ENCODE data around the gene SERF1B. TPM values are rescaled to one million over a fixed set of nuclear protein-coding genes. Genes with fewer than 3 reads are reported as not detected.
"Not testable (repeated sequence)": the region's sequence is repeated elsewhere in the genome, so short reads cannot be mapped to it uniquely, and the experiment has no call there.

The SERF1B gene
- 10 to 100 TPM; 15.8 to 39.1 (median 21.0) TPM for total RNA-seq
- 10 to 100 TPM; 31.5 to 45.1 (median 33.2) TPM for polyA plus RNA-seq
- long read RNA-seq, donor 1, transcript SERF1B-202 (3 exons, 703 nt), result major isoform, 10 of 27 reads
- long read RNA-seq, donor 1, transcript SERF1B-201 (3 exons, 1,889 nt), result minor isoform, 7 of 27 reads
- long read RNA-seq, donor 1, partial matches to known transcripts, result 7 of 27 reads
- long read RNA-seq, donor 1, other reads (novel, unspliced or antisense), result 0 of 27 reads
- long read RNA-seq, donor 2, transcript SERF1B-202 (3 exons, 703 nt), result major isoform, 5 of 10 reads
- long read RNA-seq, donor 2, partial matches to known transcripts, result 0 of 10 reads
- long read RNA-seq, donor 2, other reads (novel, unspliced or antisense), result 0 of 10 reads

DNA sequence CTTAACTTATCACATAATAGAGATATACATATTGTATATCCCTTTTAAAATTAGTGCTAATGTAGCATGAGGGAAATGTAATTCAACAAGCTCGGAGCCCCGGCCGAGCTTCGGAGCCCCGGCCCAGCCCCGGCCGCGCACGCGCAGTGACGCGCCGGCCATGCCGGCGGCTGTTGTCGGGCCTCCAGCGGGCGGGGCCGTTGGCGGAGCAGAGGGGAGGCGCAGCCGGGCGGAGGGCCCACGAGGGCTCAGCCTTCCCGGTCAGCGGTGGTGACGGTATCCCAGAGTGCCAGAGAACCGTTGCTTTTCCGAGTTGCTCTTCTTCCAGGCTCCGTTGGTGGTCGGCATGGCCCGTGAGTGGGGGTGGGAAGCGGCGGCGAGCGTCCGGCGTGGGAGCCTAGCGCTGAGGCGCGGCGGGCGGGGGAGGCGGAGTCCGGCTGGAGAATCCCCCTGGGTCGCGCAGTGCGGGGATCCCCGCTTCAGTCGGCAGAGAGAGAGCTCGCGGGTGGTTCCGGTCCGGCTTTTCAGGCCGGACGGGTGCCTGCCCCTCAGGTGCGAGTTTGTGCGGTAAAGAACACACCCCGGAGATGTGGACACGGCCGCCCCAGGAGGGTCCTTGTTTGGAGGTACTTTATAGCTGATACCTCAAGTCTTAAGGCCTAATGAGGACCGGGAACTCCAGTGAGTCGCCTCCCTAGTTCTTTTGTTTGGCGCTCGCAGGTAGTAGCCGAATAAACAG lies at the start of gene SERF1B:
SERF1B (plus strand) TSS at position 146 of the 739 bp plus-strand sequence; CDS start at position 347, 201 bp downstream.
- H3K36me3 ChIP-seq; H3K9me3 ChIP-seq; H3K4me1 ChIP-seq; H3K27ac ChIP-seq; H3K4me3 ChIP-seq; DNase-seq; intact Hi-C loops (cut with DNase I; ENCODE audit: low total_unique reads); H3K27me3 ChIP-seq (replicated peaks in 1 of 7): not testable (repeated sequence)
- no CpG with 5 or more reads among the region's 66 CpGs for WGBS, 5 donors

DNA sequence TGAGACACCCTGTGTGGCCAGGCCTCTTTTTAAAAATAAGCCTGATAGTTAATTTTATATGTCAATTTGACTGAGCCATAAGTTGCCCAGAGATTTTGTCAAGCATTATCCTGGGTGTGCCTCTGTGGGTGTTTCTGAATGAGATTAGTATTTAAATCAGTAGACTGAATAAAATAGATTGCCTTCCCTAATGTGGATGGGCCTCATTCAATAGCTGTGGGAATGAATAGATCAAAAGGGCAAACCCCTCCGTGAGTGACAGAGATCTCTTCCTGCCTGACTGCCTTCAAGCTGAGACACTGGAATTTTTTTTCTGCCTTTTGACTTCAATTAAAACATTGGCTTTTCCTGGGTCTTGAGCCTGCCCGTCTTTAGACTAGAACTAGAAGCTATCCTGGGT lies 33.3 kb upstream of the SERF1B start:
- intact Hi-C loops (cut with DNase I; ENCODE audit: low total_unique reads); H3K36me3 ChIP-seq; H3K4me3 ChIP-seq; H3K27ac ChIP-seq; H3K4me1 ChIP-seq; H3K9me3 ChIP-seq; H3K27me3 ChIP-seq (replicated peaks in 1 of 7); DNase-seq: not testable (repeated sequence)
- no CpG with 5 or more reads among the region's 2 CpGs for WGBS, 5 donors

DNA sequence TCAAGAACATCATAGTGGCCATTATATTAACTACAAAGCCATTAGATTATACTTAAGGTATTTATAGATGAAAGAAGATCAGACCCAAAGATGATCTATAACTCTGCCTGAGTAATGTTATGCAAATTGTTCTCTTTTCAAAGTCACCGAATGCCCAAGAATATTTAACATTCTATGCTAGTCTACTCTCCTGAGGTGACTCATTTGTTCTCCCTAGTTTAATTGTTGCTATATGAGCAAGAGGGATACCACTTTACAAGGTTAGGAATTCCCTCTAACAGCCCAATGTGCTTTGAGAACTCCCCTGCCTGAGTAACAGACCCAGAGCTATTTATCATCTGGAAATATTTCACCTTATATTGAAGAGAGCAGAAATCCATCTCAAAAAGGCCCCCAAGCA lies 29.5 kb upstream of the SERF1B start:
- H3K9me3 ChIP-seq; H3K4me3 ChIP-seq; intact Hi-C loops (cut with DNase I; ENCODE audit: low total_unique reads); H3K27me3 ChIP-seq (replicated peaks in 1 of 7); H3K36me3 ChIP-seq; DNase-seq; H3K4me1 ChIP-seq; H3K27ac ChIP-seq: not testable (repeated sequence)
- no CpG with 5 or more reads among the region's 1 CpG for WGBS, 5 donors

DNA sequence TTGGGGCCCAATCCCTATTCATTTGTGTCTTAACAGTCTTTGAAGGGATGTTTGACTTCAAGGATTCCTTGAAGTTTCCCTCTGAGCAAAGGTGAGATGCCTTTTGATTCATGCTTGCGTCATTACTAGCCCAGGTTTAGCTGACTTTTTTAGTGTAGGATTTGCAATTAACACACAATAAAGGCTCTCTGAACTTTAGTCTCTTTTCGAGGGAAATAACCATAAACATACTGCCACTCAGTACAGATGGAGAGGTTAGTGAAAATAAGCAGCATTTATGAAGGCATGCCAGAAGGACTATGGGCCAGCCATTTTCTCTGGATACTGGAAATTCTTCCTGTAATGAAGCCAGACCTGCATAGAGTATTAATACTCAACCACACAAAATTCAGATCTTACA lies 4.4 kb upstream of the SERF1B start:
- no CpG with 5 or more reads among the region's 2 CpGs for WGBS, 5 donors
- DNase-seq; intact Hi-C loops (cut with DNase I; ENCODE audit: low total_unique reads): not testable (repeated sequence)

DNA sequence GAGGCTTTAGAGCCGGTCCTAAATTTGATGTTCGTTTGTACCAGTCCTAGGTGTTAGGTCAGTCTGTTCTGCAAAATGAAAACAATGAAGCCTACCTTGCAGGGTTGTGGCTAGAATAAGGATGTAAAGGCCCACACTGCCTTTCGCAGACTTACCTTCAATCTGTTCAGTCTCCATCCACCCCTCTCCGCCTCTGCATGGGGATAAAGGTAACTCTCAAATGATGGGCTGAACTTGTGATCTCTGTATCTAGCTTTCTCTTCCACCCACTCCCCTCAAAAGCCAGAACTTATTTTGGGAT lies 744 bp downstream of the SERF1B start:
- H3K27ac ChIP-seq, result not testable (repeated sequence)

More for the DNA sequence above, 4.4 kb upstream of the SERF1B start:
- H3K36me3 ChIP-seq; H3K4me3 ChIP-seq; H3K4me1 ChIP-seq; H3K9me3 ChIP-seq; H3K27me3 ChIP-seq (replicated peaks in 1 of 7); H3K27ac ChIP-seq: not testable (repeated sequence)

DNA sequence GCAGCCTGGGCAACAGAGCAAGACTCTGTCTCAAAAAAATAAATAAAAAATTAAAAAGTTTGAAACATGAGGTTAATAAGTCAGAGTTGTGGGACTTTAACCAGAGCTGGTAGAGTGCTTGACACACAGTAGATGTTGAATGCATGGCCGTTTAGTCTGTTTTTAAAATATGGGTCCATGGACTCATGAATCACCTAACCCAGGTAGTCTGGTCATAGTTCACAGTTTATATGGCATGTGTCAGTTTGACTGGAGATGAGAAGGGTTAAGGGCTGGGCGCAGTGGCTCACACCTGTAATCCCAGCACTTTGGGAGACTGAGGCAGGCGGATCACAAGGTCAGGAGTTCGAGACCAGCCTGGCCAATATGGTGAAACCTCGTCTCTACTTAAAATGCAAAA lies 6.2 kb downstream of the SERF1B start:
- DNase-seq; H3K36me3 ChIP-seq; H3K9me3 ChIP-seq; H3K4me3 ChIP-seq; intact Hi-C loops (cut with DNase I; ENCODE audit: low total_unique reads); H3K27ac ChIP-seq; H3K27me3 ChIP-seq (replicated peaks in 1 of 7); H3K4me1 ChIP-seq: not testable (repeated sequence)
- WGBS, 5 donors, result no CpG with 5 or more reads among the region's 5 CpGs

More for the DNA sequence above, 744 bp downstream of the SERF1B start:
- intact Hi-C loops (cut with DNase I; ENCODE audit: low total_unique reads); H3K4me1 ChIP-seq; H3K27me3 ChIP-seq (replicated peaks in 1 of 7); H3K4me3 ChIP-seq; H3K9me3 ChIP-seq; DNase-seq; H3K36me3 ChIP-seq: not testable (repeated sequence)
- WGBS, 5 donors, result no CpG with 5 or more reads among the region's 4 CpGs

DNA sequence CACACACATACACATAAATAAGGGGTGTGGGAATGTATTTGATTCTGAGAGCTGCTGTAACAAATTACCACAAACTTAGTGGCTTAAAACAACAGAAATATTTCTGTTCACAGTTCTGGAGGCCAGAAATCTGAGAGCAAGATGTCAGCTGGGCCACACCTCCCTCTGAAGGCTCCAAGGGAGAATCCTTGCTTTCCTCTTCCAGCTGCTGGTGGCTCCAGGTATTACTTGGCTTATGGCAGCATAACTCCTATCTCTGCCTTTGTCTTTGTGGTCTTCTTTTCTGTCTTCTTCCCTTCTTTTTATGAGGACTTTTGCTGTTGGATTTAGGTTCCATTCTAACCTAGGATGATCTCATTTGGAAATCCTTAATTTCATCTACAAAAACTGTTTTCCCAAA lies 16.4 kb downstream of the SERF1B start:
- H3K27ac ChIP-seq; H3K4me3 ChIP-seq; intact Hi-C loops (cut with DNase I; ENCODE audit: low total_unique reads); H3K36me3 ChIP-seq; H3K27me3 ChIP-seq (replicated peaks in 1 of 7); DNase-seq; H3K9me3 ChIP-seq; H3K4me1 ChIP-seq: not testable (repeated sequence)

DNA sequence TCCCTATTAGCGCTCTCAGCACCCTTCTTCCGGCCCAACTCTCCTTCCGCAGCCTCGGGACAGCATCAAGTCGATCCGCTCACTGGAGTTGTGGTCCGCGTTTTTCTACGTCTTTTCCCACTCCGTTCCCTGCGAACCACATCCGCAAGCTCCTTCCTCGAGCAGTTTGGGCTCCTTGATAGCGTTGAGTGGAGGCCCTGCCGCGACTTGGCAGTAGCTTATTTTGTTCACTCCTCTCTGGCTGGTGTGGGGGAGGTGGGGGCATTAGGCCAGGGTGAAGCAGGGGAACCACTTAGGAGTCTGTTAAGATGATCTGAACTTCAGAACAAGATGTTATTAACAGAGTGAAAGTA lies 24.7 kb downstream of the SERF1B start:
- H3K27ac ChIP-seq; H3K4me1 ChIP-seq; H3K36me3 ChIP-seq; intact Hi-C loops (cut with DNase I; ENCODE audit: low total_unique reads); H3K27me3 ChIP-seq (replicated peaks in 1 of 7); DNase-seq; H3K9me3 ChIP-seq; H3K4me3 ChIP-seq: not testable (repeated sequence)
- no CpG with 5 or more reads among the region's 16 CpGs for WGBS, 5 donors

DNA sequence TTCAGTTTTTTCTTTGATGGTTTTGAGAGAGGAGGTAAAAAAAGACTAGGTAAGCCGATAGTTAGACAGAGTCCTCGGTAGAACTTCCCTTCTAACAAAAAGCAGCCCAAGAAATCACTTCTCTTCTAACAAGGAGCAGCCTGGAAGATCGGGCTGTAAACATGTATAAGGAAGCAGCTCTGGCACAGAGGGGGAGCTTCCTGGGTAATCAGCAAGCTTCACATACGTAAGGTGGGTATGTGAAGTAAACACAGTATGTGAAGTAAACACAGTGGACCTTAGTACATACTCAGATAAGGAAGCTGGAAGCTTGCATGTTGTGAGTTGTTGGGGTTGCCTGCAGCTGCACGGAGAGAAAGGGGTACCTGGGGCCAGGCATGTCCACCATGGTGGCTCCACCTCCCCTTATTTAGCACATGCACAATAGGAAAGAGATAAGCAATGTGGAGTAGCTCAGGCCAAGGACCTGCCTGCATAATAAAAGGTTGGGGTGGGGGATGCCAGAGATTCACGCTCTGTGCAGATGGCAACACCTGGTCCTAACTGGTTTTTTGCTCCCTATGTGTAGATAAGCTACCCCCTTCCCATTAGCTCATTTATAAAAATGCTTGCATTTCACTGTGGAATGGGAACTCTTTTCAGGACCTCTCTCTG lies 31.4 kb downstream of the SERF1B start:
- H3K4me3 ChIP-seq; H3K4me1 ChIP-seq; H3K27me3 ChIP-seq (replicated peaks in 1 of 7); H3K27ac ChIP-seq; intact Hi-C loops (cut with DNase I; ENCODE audit: low total_unique reads); H3K9me3 ChIP-seq; DNase-seq; H3K36me3 ChIP-seq: not testable (repeated sequence)
- WGBS, 5 donors, result no CpG with 5 or more reads among the region's 6 CpGs

DNA sequence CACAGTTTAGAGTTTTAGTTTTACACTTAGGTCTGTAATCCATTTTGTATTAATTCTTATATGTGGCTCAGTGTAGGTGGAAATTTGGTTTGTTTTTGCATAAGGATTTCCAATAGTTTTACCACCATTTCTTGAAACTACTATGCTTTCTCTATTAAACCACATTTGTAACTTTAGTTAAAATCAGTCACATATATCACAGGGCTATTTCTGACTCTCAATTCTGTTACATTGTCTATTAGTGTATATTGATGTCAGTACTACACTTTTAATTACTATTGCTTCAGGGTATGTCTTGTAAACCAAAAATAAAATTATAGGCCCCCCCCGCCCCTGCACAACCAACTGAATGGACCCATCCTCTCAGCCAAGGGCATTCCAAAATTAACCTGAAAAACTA lies 32.1 kb downstream of the SERF1B start:
- H3K4me3 ChIP-seq; H3K9me3 ChIP-seq; H3K27me3 ChIP-seq (replicated peaks in 1 of 7); DNase-seq; H3K27ac ChIP-seq; intact Hi-C loops (cut with DNase I; ENCODE audit: low total_unique reads); H3K4me1 ChIP-seq; H3K36me3 ChIP-seq: not testable (repeated sequence)
- no CpG with 5 or more reads among the region's 1 CpG for WGBS, 5 donors

DNA sequence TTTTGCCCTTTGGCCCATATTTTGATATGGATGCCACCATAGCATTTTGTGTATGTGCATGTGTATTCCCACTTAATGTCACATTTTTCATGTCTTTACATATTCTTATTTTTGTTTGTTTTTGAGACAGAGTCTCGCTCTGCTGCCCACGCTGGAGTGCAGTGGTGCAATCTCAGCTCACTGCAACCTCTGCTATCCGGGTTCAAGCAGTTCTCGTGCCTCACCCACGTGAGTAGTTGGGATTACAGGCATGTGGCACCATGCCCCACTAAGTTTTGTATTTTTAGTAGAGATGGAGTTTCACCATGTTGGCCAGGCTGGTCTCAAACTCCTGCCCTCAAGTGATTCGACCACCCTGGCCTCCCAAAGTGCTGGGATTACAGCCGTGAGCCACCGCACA lies 52.6 kb downstream of the SERF1B start:
- H3K4me1 ChIP-seq; intact Hi-C loops (cut with DNase I; ENCODE audit: low total_unique reads); H3K27ac ChIP-seq; H3K27me3 ChIP-seq (replicated peaks in 1 of 7); DNase-seq; H3K9me3 ChIP-seq; H3K4me3 ChIP-seq: not testable (repeated sequence)
- WGBS, 5 donors, result 50 to 91% (median 79%) methylated on average over 5 to 6 of the region's 8 CpGs
- peaks cover 0 to 13% (median 0%) of the 10 kb centered on the region in 6 donors for H3K36me3 ChIP-seq
